ENCODE results near the gene PTPRE.

The PTPRE gene

GRCh38 chr10:127906548-127907377 is at the start of gene PTPRE:
TSS of gene PTPRE (plus strand) at chr10:127907103. CDS start at chr10:128040882, 133,779 bp downstream.
- no peak for DNase-seq
- TF ChIP-seq CTCF (IDR thresholded peaks at IDR 0.05; ENCODE audit: low read depth, low read length, missing control alignments), result peak; percentile 57
- Histone ChIP-seq H3K36me3 (replicated peaks) (no peaks in the 10 kb centered on the region), H3K4me3 (ENCODE audit: low read depth, low read length) (peak within 1 kb of the TSS; percentile 75), H3K27me3 (replicated peaks) (no peaks in the 10 kb centered on the region), H3K27ac (peak within 1 kb of the TSS; percentile 88)
- in situ Hi-C loops (cut with HindIII; ENCODE audit: low pct_ligation_motif_present, low sequenced_read_pairs), result loop anchor here (10.0 kb wide), 1 partner anchor 108 kb away; no protein-coding TSS in a partner anchor

GRCh38 chr10:127860592-127860991 is 46.3 kb upstream of the PTPRE start:
- H3K36me3 ChIP-seq (replicated peaks), result no peaks in the 10 kb centered on the region

GRCh38 chr10:127863231-127863825 is 43.6 kb upstream of the PTPRE start:
- H3K27me3 ChIP-seq (replicated peaks), result no peaks in the 10 kb centered on the region
- H3K27ac ChIP-seq, result no peak overlapping the region
- in situ Hi-C loops (cut with HindIII; ENCODE audit: low pct_ligation_motif_present, low sequenced_read_pairs), result no loop called here
- TF ChIP-seq CTCF (IDR thresholded peaks at IDR 0.05; ENCODE audit: low read depth, low read length, missing control alignments), result no peak
- no peak for DNase-seq
- no peak overlapping the region for H3K4me3 ChIP-seq (ENCODE audit: low read depth, low read length)
- no peaks in the 10 kb centered on the region for H3K36me3 ChIP-seq (replicated peaks)

More at GRCh38 chr10:127860592-127860991, 46.3 kb upstream of the PTPRE start:
- no peak for DNase-seq
- no peak for TF ChIP-seq CTCF (IDR thresholded peaks at IDR 0.05; ENCODE audit: low read depth, low read length, missing control alignments)
- no peaks in the 10 kb centered on the region for H3K27me3 ChIP-seq (replicated peaks)
- in situ Hi-C loops (cut with HindIII; ENCODE audit: low pct_ligation_motif_present, low sequenced_read_pairs), result no loop called here
- H3K27ac ChIP-seq, result no peak overlapping the region
- H3K4me3 ChIP-seq (ENCODE audit: low read depth, low read length), result no peak overlapping the region

- no peak for TF ChIP-seq CTCF (IDR thresholded peaks at IDR 0.05; ENCODE audit: low read depth, low read length, missing control alignments)
- Histone ChIP-seq H3K36me3 (replicated peaks) (no peaks in the 10 kb centered on the region), H3K27ac (no peak overlapping the region), H3K27me3 (replicated peaks) (peaks cover 2% of the 10 kb centered on the region), H3K4me3 (ENCODE audit: low read depth, low read length) (no peak overlapping the region)
- in situ Hi-C loops (cut with HindIII; ENCODE audit: low pct_ligation_motif_present, low sequenced_read_pairs), result no loop called here
- peak; percentile 9 for DNase-seq
These were observed 40.5 kb upstream of the PTPRE start for GRCh38 chr10:127866276-127867013.

GRCh38 chr10:127867805-127868204 is 39.1 kb upstream of the PTPRE start:
- Histone ChIP-seq H3K36me3 (replicated peaks) (no peaks in the 10 kb centered on the region), H3K4me3 (ENCODE audit: low read depth, low read length) (no peak overlapping the region), H3K27ac (no peak overlapping the region), H3K27me3 (replicated peaks) (peaks cover 2% of the 10 kb centered on the region)
- in situ Hi-C loops (cut with HindIII; ENCODE audit: low pct_ligation_motif_present, low sequenced_read_pairs), result no loop called here
- DNase-seq, result no peak
- no peak for TF ChIP-seq CTCF (IDR thresholded peaks at IDR 0.05; ENCODE audit: low read depth, low read length, missing control alignments)

All from brain microvascular endothelial cell (primary cell).